ENCODE measurements around the gene CYP26B1.

CYP26B1 gene

GRCh38 chr2:72115110-72116080 lies 32.3 kb downstream of the CYP26B1 start:
- no peak for DNase-seq
- H3K4me2 ChIP-seq (ENCODE audit: low read depth, low read length) = no peak overlapping the region

DNA sequence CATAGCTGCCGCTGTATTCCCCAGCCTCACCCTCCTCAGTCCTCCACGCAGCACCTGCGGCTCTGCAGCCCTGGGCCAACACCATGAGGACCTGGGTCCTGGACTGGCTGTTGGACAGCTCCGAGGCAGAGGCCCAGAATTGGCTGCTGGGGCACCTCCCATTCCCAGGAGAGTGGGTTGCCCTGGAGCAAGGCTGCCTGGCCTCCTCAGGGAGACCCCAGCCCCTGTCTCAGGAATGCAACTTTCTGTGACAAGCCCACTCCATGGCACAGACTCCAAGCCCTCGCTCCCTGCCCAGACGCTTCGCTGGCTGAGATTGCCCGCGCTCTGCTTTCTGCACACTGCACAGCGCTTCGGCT lies 33.0 kb downstream of the CYP26B1 start:
- Histone ChIP-seq H3K79me2 (ENCODE audit: low read length) (no peaks in the 10 kb centered on the region), H3K4me1 (ENCODE audit: low read length) (no peaks in the 10 kb centered on the region), H3K4me2 (ENCODE audit: low read depth, low read length) (no peak overlapping the region), H3K9me2 (replicated peaks; ENCODE audit: insufficient read depth, low read length) (no peaks in the 10 kb centered on the region), H2AFZ (ENCODE audit: low read length) (no peak overlapping the region), H3K27ac (ENCODE audit: low read length) (no peak overlapping the region), H3K9me3 (replicated peaks; ENCODE audit: insufficient read depth, low read length) (no peaks in the 10 kb centered on the region), H3K27me3 (replicated peaks; ENCODE audit: insufficient read depth, low read length) (no peaks in the 10 kb centered on the region), H3K4me3 (ENCODE audit: low read length) (no peak overlapping the region), H3K36me3 (replicated peaks; ENCODE audit: insufficient read depth, low read length) (no peaks in the 10 kb centered on the region), H3F3A (ENCODE audit: insufficient read depth, low read length) (no peaks in the 10 kb centered on the region), H4K20me1 (ENCODE audit: insufficient read depth, low read length) (no peaks in the 10 kb centered on the region), H3K9ac (ENCODE audit: low read length) (no peak overlapping the region)
- DNase-seq = no peak
- TF ChIP-seq EZH2phosphoT487 (IDR thresholded peaks at IDR 0.05; ENCODE audit: low read length) = no peak
- TF ChIP-seq, protein P1, sequence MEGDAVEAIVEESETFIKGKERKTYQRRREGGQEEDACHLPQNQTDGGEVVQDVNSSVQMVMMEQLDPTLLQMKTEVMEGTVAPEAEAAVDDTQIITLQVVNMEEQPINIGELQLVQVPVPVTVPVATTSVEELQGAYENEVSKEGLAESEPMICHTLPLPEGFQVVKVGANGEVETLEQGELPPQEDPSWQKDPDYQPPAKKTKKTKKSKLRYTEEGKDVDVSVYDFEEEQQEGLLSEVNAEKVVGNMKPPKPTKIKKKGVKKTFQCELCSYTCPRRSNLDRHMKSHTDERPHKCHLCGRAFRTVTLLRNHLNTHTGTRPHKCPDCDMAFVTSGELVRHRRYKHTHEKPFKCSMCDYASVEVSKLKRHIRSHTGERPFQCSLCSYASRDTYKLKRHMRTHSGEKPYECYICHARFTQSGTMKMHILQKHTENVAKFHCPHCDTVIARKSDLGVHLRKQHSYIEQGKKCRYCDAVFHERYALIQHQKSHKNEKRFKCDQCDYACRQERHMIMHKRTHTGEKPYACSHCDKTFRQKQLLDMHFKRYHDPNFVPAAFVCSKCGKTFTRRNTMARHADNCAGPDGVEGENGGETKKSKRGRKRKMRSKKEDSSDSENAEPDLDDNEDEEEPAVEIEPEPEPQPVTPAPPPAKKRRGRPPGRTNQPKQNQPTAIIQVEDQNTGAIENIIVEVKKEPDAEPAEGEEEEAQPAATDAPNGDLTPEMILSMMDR (IDR thresholded peaks at IDR 0.05; ENCODE audit: low read length) = no peak
- no peak for TF ChIP-seq EZH2 (optimal IDR thresholded peaks at IDR 0.05; ENCODE audit: low read depth, low read length)

More at GRCh38 chr2:72115110-72116080, 32.3 kb downstream of the CYP26B1 start:
- no peaks in the 10 kb centered on the region for H3K79me2 ChIP-seq (ENCODE audit: low read length)
- no peaks in the 10 kb centered on the region for H3K36me3 ChIP-seq (replicated peaks; ENCODE audit: insufficient read depth, low read length)
- TF ChIP-seq EZH2 (optimal IDR thresholded peaks at IDR 0.05; ENCODE audit: low read depth, low read length) (no peak), EZH2phosphoT487 (IDR thresholded peaks at IDR 0.05; ENCODE audit: low read length) (no peak)
- TF ChIP-seq, protein P1 (IDR thresholded peaks at IDR 0.05; ENCODE audit: low read length) = no peak
- no peak overlapping the region for H3K27ac ChIP-seq (ENCODE audit: low read length)
- H3K9ac ChIP-seq (ENCODE audit: low read length) = no peak overlapping the region
- H3K27me3 ChIP-seq (replicated peaks; ENCODE audit: insufficient read depth, low read length) = no peaks in the 10 kb centered on the region
- no peak overlapping the region for H2AFZ ChIP-seq (ENCODE audit: low read length)
- H3K9me3 ChIP-seq (replicated peaks; ENCODE audit: insufficient read depth, low read length) = no peaks in the 10 kb centered on the region
- H3K4me3 ChIP-seq (ENCODE audit: low read length) = no peak overlapping the region
- no peaks in the 10 kb centered on the region for H3F3A ChIP-seq (ENCODE audit: insufficient read depth, low read length)
- H3K4me1 ChIP-seq (ENCODE audit: low read length) = no peaks in the 10 kb centered on the region
- no peaks in the 10 kb centered on the region for H3K9me2 ChIP-seq (replicated peaks; ENCODE audit: insufficient read depth, low read length)
- no peaks in the 10 kb centered on the region for H4K20me1 ChIP-seq (ENCODE audit: insufficient read depth, low read length)

DNA sequence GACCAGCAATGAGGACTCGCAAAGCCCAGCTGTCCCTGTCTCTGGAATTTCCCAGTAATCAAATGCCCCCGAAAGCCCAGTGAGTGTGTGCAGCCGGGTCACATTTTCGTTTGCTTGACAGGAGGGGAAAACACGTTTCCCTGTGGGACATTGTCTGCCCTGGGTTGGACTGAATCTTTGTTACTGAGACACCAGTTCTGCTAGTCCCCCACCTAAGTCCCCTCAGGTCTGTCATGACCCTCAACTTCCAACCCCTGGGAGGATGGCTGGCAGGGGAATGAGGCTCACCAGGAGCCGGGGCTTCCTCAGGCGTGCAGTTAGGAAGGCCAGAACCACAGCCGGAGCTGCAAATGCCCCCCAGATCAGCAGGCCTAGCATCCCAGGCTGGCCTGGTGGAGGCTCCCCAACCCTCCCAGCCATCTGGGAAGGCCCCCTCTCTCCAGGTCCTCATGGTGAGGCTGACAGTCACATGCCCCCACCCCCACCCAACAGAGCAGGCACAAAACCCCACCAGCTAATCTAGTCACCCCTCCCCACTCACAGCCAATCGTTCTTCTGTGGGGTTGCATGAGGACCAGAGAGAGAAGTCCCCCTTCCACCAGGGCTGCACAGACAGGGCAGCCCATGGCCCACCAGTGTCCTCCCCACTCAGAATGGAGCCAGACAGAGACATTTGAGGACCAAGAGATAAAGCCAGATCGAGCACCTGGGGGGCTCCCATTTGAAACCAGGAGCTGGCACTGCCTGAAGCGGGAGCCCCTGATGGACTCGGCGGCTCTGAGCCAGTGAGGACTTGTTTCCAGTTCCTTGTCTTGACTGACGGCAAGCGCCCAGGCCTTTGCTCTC lies 33.6 kb downstream of the CYP26B1 start:
- H3K4me1 ChIP-seq (ENCODE audit: low read length) = no peaks in the 10 kb centered on the region
- no peaks in the 10 kb centered on the region for H3K9me3 ChIP-seq (replicated peaks; ENCODE audit: insufficient read depth, low read length)
- H3K36me3 ChIP-seq (replicated peaks; ENCODE audit: insufficient read depth, low read length) = no peaks in the 10 kb centered on the region
- no peak overlapping the region for H3K9ac ChIP-seq (ENCODE audit: low read length)
- H3K4me3 ChIP-seq (ENCODE audit: low read length) = no peak overlapping the region
- DNase-seq = no peak
- H3K27ac ChIP-seq (ENCODE audit: low read length) = no peak overlapping the region
- no peaks in the 10 kb centered on the region for H3K79me2 ChIP-seq (ENCODE audit: low read length)
- H3K4me2 ChIP-seq (ENCODE audit: low read depth, low read length) = no peak overlapping the region
- TF ChIP-seq, protein P1 (IDR thresholded peaks at IDR 0.05; ENCODE audit: low read length) = no peak
- TF ChIP-seq EZH2 (optimal IDR thresholded peaks at IDR 0.05; ENCODE audit: low read depth, low read length) = no peak
- TF ChIP-seq EZH2phosphoT487 (IDR thresholded peaks at IDR 0.05; ENCODE audit: low read length) = no peak
- no peaks in the 10 kb centered on the region for H3K9me2 ChIP-seq (replicated peaks; ENCODE audit: insufficient read depth, low read length)
- H3K27me3 ChIP-seq (replicated peaks; ENCODE audit: insufficient read depth, low read length) = no peaks in the 10 kb centered on the region
- H3F3A ChIP-seq (ENCODE audit: insufficient read depth, low read length) = no peaks in the 10 kb centered on the region
- no peaks in the 10 kb centered on the region for H4K20me1 ChIP-seq (ENCODE audit: insufficient read depth, low read length)
- no peak overlapping the region for H2AFZ ChIP-seq (ENCODE audit: low read length)

All from MM.1S (cell line).